RWPE2 (cell line): ENCODE results near the gene GPRC5A.

Experiments used
- ATAC-seq: fragments of 200-7000 bp; cut with Tn5 transposase; 3 replicates; pipeline ENCODE4 v1.9.1; 2021; ENCODE audit warnings: low read depth
- DNase-seq: peaks from one replicate; pipeline ENCODE4 v3.0.0-alpha.2; 2020; ENCODE audit warnings: low spot score
- H3K27ac ChIP-seq: fragments of 450-650 bp; 2 replicates; pipeline ENCODE4 v1.5.1; 2017; ENCODE audit warnings: mild to moderate bottlenecking; ENCODE audit not compliant: poor library complexity, severe bottlenecking
- H3K27me3 ChIP-seq: fragments of 250-450 bp; sonication (Bioruptor Pico); 2 replicates; pipeline ENCODE4 v1.5.1; 2021; ENCODE audit warnings: mild to moderate bottlenecking, moderate library complexity; ENCODE audit not compliant: insufficient read depth, poor library complexity, severe bottlenecking
- H3K36me3 ChIP-seq: fragments of 250-450 bp; sonication (Bioruptor Pico); 2 replicates; pipeline ENCODE4 v1.5.1; 2020; ENCODE audit warnings: low read depth, mild to moderate bottlenecking, moderate library complexity
- H3K4me1 ChIP-seq: fragments of 250-450 bp; sonication (Bioruptor Pico); 2 replicates; pipeline ENCODE4 v1.5.1; 2021; ENCODE audit warnings: mild to moderate bottlenecking, moderate library complexity; ENCODE audit not compliant: insufficient read depth, poor library complexity, severe bottlenecking
- H3K4me3 ChIP-seq: fragments of 250-450 bp; sonication (Bioruptor Pico); 2 replicates; pipeline ENCODE4 v1.5.1; 2021; ENCODE audit warnings: mild to moderate bottlenecking, moderate library complexity; ENCODE audit not compliant: severe bottlenecking
- H3K9me3 ChIP-seq: fragments of 250-450 bp; sonication (Bioruptor Pico); 2 replicates; pipeline ENCODE4 v1.5.1; 2021; ENCODE audit warnings: mild to moderate bottlenecking, moderate library complexity; ENCODE audit not compliant: severe bottlenecking
- CTCF ChIP-seq: fragments of 450-650 bp; IDR thresholded peaks from one replicate; pipeline ENCODE4 v1.5.1; 2017; ENCODE audit warnings: mild to moderate bottlenecking, moderate library complexity; ENCODE audit not compliant: poor library complexity, severe bottlenecking

GPRC5A gene

GRCh38 chr12:12883369-12884001, 7.9 kb upstream of the GPRC5A start:
- Histone ChIP-seq H3K27me3 (no peaks in the 10 kb centered on the region), H3K4me1 (peaks cover 26% of the 10 kb centered on the region), H3K4me3 (no peak overlapping the region), H3K36me3 (no peaks in the 10 kb centered on the region), H3K27ac (peak overlapping the region; percentile 97), H3K9me3 (no peaks in the 10 kb centered on the region)
- DNase-seq (no peak), ATAC-seq (peak; percentile 76)
- TF ChIP-seq CTCF, result no peak

GRCh38 chr12:12885096-12885792, 6.1 kb upstream of the GPRC5A start:
- no peak for TF ChIP-seq CTCF
- H3K4me3 ChIP-seq, result no peak overlapping the region
- H3K4me1 ChIP-seq, result peaks cover 26% of the 10 kb centered on the region
- H3K27me3 ChIP-seq, result no peaks in the 10 kb centered on the region
- no peak for ATAC-seq
- no peaks in the 10 kb centered on the region for H3K9me3 ChIP-seq
- H3K27ac ChIP-seq, result peak overlapping the region; percentile 97
- no peaks in the 10 kb centered on the region for H3K36me3 ChIP-seq
- no peak for DNase-seq

- Histone ChIP-seq H3K9me3 (no peaks in the 10 kb centered on the region), H3K36me3 (peaks cover 1% of the 10 kb centered on the region), H3K27ac (no peak overlapping the region), H3K4me1 (peaks cover 9% of the 10 kb centered on the region), H3K27me3 (no peaks in the 10 kb centered on the region), H3K4me3 (no peak overlapping the region)
- no peak for TF ChIP-seq CTCF
- no peak for DNase-seq
- no peak for ATAC-seq
Observed at GRCh38 chr12:12887471-12887870, 3.9 kb upstream of the GPRC5A start.

- Histone ChIP-seq H3K4me3 (no peak overlapping the region), H3K27me3 (no peaks in the 10 kb centered on the region), H3K9me3 (no peaks in the 10 kb centered on the region), H3K27ac (peak overlapping the region; percentile 93), H3K36me3 (peaks cover 20% of the 10 kb centered on the region), H3K4me1 (peaks cover 6% of the 10 kb centered on the region)
- TF ChIP-seq CTCF, result no peak
- DNase-seq, result no peak
- no peak for ATAC-seq
Observed at GRCh38 chr12:12889701-12890100, 1.7 kb upstream of the GPRC5A start.

- H3K4me1 ChIP-seq, result peaks cover 6% of the 10 kb centered on the region
Observed at GRCh38 chr12:12890543-12891079, 751 bp upstream of the GPRC5A start.

More at GRCh38 chr12:12890543-12891079, 751 bp upstream of the GPRC5A start:
- DNase-seq, result no peak
- TF ChIP-seq CTCF, result peak; percentile 35
- H3K9me3 ChIP-seq, result no peaks in the 10 kb centered on the region
- peaks cover 23% of the 10 kb centered on the region for H3K36me3 ChIP-seq
- ATAC-seq, result peak; percentile 64
- H3K4me3 ChIP-seq, result peak overlapping the region; percentile 38
- H3K27me3 ChIP-seq, result no peaks in the 10 kb centered on the region
- H3K27ac ChIP-seq, result peak overlapping the region; percentile 93
